Amniotic stem cell (primary cell): Measurements from ENCODE around the gene NKAIN2.
"Not testable (repeated sequence)": the region's sequence is repeated elsewhere in the genome, so short reads cannot be mapped to it uniquely, and the experiment has no call there.

ENCODE experiments used
- DNase-seq: peaks from one replicate; lab custom pipeline; 2025; lab: John Stamatoyannopoulos, UW

The NKAIN2 gene

GRCh38 chr6:124512431-124512830 is 708.8 kb downstream of the NKAIN2 start:
- no peak for DNase-seq

- no peak for DNase-seq
Measured at GRCh38 chr6:124517339-124517738, 713.7 kb downstream of the NKAIN2 start.

GRCh38 chr6:124520514-124520913 is 716.8 kb downstream of the NKAIN2 start:
- DNase-seq, result no peak

GRCh38 chr6:124522335-124522734 is 718.7 kb downstream of the NKAIN2 start:
- DNase-seq, result no peak

GRCh38 chr6:124524491-124525200 is 721.0 kb downstream of the NKAIN2 start:
- no peak for DNase-seq

- DNase-seq, result no peak
Measured at GRCh38 chr6:124530926-124531325, 727.3 kb downstream of the NKAIN2 start.

GRCh38 chr6:124535299-124535698 is 731.6 kb downstream of the NKAIN2 start:
- DNase-seq, result no peak

GRCh38 chr6:124535746-124536145 is 732.1 kb downstream of the NKAIN2 start:
- DNase-seq, result no peak

- no peak for DNase-seq
Measured at GRCh38 chr6:124536157-124536841, 732.6 kb downstream of the NKAIN2 start.

GRCh38 chr6:124536842-124537191 is 733.2 kb downstream of the NKAIN2 start:
- no peak for DNase-seq

GRCh38 chr6:124539096-124539495 is 735.4 kb downstream of the NKAIN2 start:
- no peak for DNase-seq

GRCh38 chr6:124541573-124541972 is 737.9 kb downstream of the NKAIN2 start:
- no peak for DNase-seq

GRCh38 chr6:124546601-124547000 is 742.9 kb downstream of the NKAIN2 start:
- no peak for DNase-seq

- no peak for DNase-seq
Measured at GRCh38 chr6:124551711-124552233, 748.1 kb downstream of the NKAIN2 start.

- DNase-seq, result no peak
Measured at GRCh38 chr6:124557873-124558272, 754.2 kb downstream of the NKAIN2 start.

- not testable (repeated sequence) for DNase-seq
Measured at GRCh38 chr6:124560078-124560477, 756.4 kb downstream of the NKAIN2 start.

- no peak for DNase-seq
Measured at GRCh38 chr6:124560873-124561567, 757.4 kb downstream of the NKAIN2 start.

- no peak for DNase-seq
Measured at GRCh38 chr6:124561635-124562130, 758.0 kb downstream of the NKAIN2 start.

- not testable (repeated sequence) for DNase-seq
Measured at GRCh38 chr6:124564125-124564524, 760.5 kb downstream of the NKAIN2 start.

GRCh38 chr6:124567401-124567800 is 763.7 kb downstream of the NKAIN2 start:
- no peak for DNase-seq

- no peak for DNase-seq
Measured at GRCh38 chr6:124573953-124574352, 770.3 kb downstream of the NKAIN2 start.

- no peak for DNase-seq
Measured at GRCh38 chr6:124577734-124578281, 774.1 kb downstream of the NKAIN2 start.
